Mammary epithelial cell (primary cell): ENCODE results near the gene FAM107A.

ENCODE experiments used
- CTCF ChIP-seq, 2 donors: IDR thresholded peaks in 1 of 2; conservative IDR thresholded peaks in 1 of 2; 2 replicates each; pipeline ENCODE4 v1.5.1; 2011 to 2012; ENCODE audit warnings: inconsistent platforms in 2 of 2, low read length in 2 of 2, mild to moderate bottlenecking in 2 of 2, control low read depth in 1 of 2, low read depth in 1 of 2; ENCODE audit not compliant: insufficient read depth in 1 of 2; ENCODE audit errors: extremely low read depth in 1 of 2
- EZH2 ChIP-seq: IDR thresholded peaks from 2 replicates; pipeline ENCODE4 v1.6.1; 2012; ENCODE audit warnings: low read length, inconsistent platforms, borderline replicate concordance

DNA sequence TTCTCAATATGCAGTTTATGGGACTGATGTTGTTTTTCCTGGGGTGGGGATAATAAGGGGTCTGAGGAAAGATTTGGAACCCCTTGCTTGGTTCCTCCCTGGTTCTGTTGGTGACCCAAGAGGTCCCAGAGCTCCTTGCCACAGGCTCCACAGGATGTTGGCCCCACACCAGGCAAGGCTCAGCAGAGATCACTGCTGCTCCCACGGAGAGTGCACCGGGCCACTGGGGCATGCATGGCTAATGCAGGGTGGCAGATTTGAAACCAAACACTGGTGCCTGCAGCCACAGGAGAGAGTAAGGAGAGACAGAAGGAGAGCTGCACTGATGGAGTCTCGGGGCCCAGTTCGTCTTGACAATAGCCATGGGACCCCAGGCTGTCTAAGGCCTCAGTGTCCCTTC, 2.5 kb downstream of the FAM107A start:
- no peak for TF ChIP-seq CTCF (conservative IDR thresholded peaks at IDR 0.05 in 1 of 2, IDR thresholded peaks at IDR 0.05 in 1 of 2; ENCODE audit: extremely low read depth in 1 of 2, insufficient read depth in 1 of 2, low read depth in 1 of 2, low read length in 2 of 2)
- TF ChIP-seq EZH2, result no peak
